Measurements from ENCODE around the gene PPP1R3C.

DNA sequence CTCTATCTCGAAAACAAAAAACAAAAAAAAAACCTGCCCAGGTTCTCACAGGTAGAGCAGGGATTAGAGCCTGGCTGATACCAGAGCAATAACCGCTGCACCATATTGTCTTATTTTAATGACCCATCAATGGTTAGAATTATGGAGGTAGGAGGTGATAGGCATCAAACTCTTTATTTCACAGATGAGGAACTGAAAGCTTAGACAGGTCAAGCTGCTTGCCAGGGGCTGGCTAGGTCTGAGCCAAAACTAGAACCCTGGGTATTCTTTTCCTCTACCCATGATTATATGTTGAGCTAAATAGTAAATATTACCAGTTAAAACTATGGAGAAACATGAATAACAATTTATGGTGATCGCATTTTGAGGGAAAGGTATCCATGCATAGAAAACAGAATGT lies 2.0 kb upstream of the PPP1R3C start:
- TF ChIP-seq MAZ (IDR thresholded peaks at IDR 0.05; ENCODE audit: borderline replicate concordance, low read depth, low read length) (no peak), POLR2A (IDR thresholded peaks at IDR 0.05; ENCODE audit: low read depth, low read length) (no peak), MAFK (IDR thresholded peaks at IDR 0.05; ENCODE audit: low read depth, low read length) (no peak)
